Upper lobe of left lung (tissue), 4 donors: ENCODE measurements around the gene RUFY1.
"Not testable (repeated sequence)": the region's sequence is repeated elsewhere in the genome, so short reads cannot be mapped to it uniquely, and the experiment has no call there.

Experiments
- POLR2A ChIP-seq, 4 donors: fragments of 450-650 bp; IDR thresholded peaks; one replicate each; pipeline ENCODE4 v1.5.1; 2016 to 2017; ENCODE audit warnings: antibody characterized with exemption in 4 of 4, mild to moderate bottlenecking in 2 of 4
- POLR2AphosphoS5 ChIP-seq, 2 donors: sonication (generic); formaldehyde crosslinking; IDR thresholded peaks; one replicate each; pipeline ENCODE4 v1.5.1; 2017; ENCODE audit warnings: antibody characterized with exemption in 2 of 2
- TF ChIP-seq, protein P1 (sequence below), 6 experiments: fragments of 450-650 bp in 4 of 6; fragments of 200-600 bp in 2 of 6; sonication (generic) in 2 of 6; IDR thresholded peaks; one replicate each; pipeline ENCODE4 v1.5.1; 2016 to 2019; ENCODE audit warnings: antibody characterized with exemption in 6 of 6

DNA sequence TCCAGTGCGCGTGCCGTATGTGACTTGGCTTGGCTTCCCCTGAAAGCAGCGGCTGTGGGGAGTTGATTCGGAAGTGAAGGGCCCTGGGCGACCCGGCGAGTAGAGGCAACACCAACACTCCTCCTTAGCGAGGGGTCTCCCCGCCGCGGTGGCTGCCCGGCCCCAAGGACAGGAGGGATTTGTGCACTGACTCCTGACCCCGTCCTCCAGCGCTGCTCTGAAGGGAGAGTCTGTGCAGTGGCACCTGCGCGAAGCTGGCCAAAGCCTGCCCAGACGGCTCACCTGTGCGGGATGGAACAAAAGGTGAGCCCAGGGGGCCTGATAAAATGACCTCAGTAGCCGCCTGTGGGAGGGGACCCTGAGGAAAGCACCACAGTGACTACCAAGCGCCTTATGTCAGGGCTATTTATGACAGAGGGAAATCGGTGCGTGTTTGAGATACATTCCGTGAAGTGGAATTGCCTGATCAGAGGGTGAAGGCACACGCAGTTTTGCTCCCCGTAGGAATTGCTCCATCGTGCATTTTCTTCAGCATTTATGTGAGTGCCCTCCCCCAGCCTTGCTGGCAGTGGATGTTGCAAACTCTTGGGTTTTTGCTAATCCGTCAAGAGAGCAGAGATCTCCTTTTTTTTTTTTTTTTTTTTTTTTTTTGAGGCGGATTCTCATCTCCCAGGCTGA is 108.0 kb downstream of the RUFY1 start:
- TF ChIP-seq, protein P1, sequence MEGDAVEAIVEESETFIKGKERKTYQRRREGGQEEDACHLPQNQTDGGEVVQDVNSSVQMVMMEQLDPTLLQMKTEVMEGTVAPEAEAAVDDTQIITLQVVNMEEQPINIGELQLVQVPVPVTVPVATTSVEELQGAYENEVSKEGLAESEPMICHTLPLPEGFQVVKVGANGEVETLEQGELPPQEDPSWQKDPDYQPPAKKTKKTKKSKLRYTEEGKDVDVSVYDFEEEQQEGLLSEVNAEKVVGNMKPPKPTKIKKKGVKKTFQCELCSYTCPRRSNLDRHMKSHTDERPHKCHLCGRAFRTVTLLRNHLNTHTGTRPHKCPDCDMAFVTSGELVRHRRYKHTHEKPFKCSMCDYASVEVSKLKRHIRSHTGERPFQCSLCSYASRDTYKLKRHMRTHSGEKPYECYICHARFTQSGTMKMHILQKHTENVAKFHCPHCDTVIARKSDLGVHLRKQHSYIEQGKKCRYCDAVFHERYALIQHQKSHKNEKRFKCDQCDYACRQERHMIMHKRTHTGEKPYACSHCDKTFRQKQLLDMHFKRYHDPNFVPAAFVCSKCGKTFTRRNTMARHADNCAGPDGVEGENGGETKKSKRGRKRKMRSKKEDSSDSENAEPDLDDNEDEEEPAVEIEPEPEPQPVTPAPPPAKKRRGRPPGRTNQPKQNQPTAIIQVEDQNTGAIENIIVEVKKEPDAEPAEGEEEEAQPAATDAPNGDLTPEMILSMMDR (IDR thresholded peaks at IDR 0.05), result not testable (repeated sequence)
- TF ChIP-seq POLR2AphosphoS5, POLR2A (IDR thresholded peaks at IDR 0.05): not testable (repeated sequence)
